DOHH2 (cell line): ENCODE measurements around the gene IGSF5.

ENCODE experiments used
- H3F3A ChIP-seq: fragments of 200-600 bp; sonication (generic), shearing (Covaris generic); 2 replicates; pipeline ENCODE4 v1.6.0; 2016; ENCODE audit warnings: antibody characterized with exemption, mild to moderate bottlenecking; ENCODE audit not compliant: control insufficient read depth, insufficient read depth
- H3K27ac ChIP-seq: fragments of 200-600 bp; sonication (generic); 2 replicates; pipeline ENCODE4 v1.5.1; 2014; ENCODE audit warnings: low read depth, mild to moderate bottlenecking, low read length, moderate library complexity
- H3K27me3 ChIP-seq: fragments of 200-600 bp; sonication (generic); 2 replicates; pipeline ENCODE4 v1.6.1; 2014; ENCODE audit warnings: mild to moderate bottlenecking, low read length, mixed read lengths; ENCODE audit not compliant: control insufficient read depth
- H3K36me3 ChIP-seq: fragments of 200-600 bp; sonication (generic); 2 replicates; pipeline ENCODE4 v1.6.1; 2014; ENCODE audit warnings: mild to moderate bottlenecking, low read length, moderate library complexity, mixed read lengths; ENCODE audit not compliant: control insufficient read depth
- H3K4me1 ChIP-seq: fragments of 200-600 bp; sonication (generic); 2 replicates; pipeline ENCODE4 v1.6.1; 2014; ENCODE audit warnings: mild to moderate bottlenecking, low read length, mixed read lengths; ENCODE audit not compliant: control insufficient read depth
- H3K4me2 ChIP-seq: fragments of 200-600 bp; sonication (generic); 2 replicates; pipeline ENCODE4 v1.6.0; 2014; ENCODE audit warnings: mild to moderate bottlenecking, low read length, moderate library complexity
- H3K4me3 ChIP-seq: fragments of 200-600 bp; sonication (generic); 2 replicates; pipeline ENCODE4 v1.5.1; 2014; ENCODE audit warnings: mild to moderate bottlenecking, low read length, mixed read lengths
- H3K79me2 ChIP-seq: fragments of 200-600 bp; sonication (generic); 2 replicates; pipeline ENCODE4 v1.6.1; 2014; ENCODE audit warnings: mild to moderate bottlenecking, low read length, mixed read lengths; ENCODE audit not compliant: control insufficient read depth
- H3K9me2 ChIP-seq: fragments of 200-600 bp; sonication (generic); replicated peaks from 2 replicates; pipeline ENCODE4 v1.6.1; 2014; ENCODE audit warnings: mild to moderate bottlenecking, low read length, mixed read lengths; ENCODE audit not compliant: control insufficient read depth
- H3K9me3 ChIP-seq: fragments of 200-600 bp; sonication (generic); 2 replicates; pipeline ENCODE4 v1.6.1; 2014; ENCODE audit warnings: antibody characterized with exemption, low read length, mixed read lengths; ENCODE audit not compliant: control insufficient read depth, insufficient read depth
- H4K20me1 ChIP-seq: fragments of 200-600 bp; sonication (generic); 2 replicates; pipeline ENCODE4 v1.6.0; 2014; ENCODE audit warnings: low read depth, mild to moderate bottlenecking, antibody characterized with exemption, low read length, moderate library complexity; ENCODE audit not compliant: control insufficient read depth, insufficient read depth
- EZH2phosphoT487 ChIP-seq: fragments of 200-600 bp; sonication (generic); IDR thresholded peaks from 2 replicates; pipeline ENCODE4 v1.6.1; 2017; ENCODE audit warnings: borderline replicate concordance, mild to moderate bottlenecking, antibody characterized with exemption, low read length, moderate library complexity, mixed read lengths
- TF ChIP-seq, protein P1 (sequence below): fragments of 200-600 bp; sonication (generic); IDR thresholded peaks from one replicate; pipeline ENCODE4 v1.5.1; 2014; ENCODE audit warnings: antibody characterized with exemption, mild to moderate bottlenecking, low read depth, low read length; ENCODE audit not compliant: poor library complexity, severe bottlenecking

IGSF5 gene

GRCh38 chr21:39712273-39712672 is 32.7 kb upstream of the IGSF5 start:
- H3K4me3 ChIP-seq, result no peak overlapping the region
- no peaks in the 10 kb centered on the region for H3K27me3 ChIP-seq
- no peak overlapping the region for H3K4me2 ChIP-seq
- H3K79me2 ChIP-seq, result no peaks in the 10 kb centered on the region
- H4K20me1 ChIP-seq, result no peaks in the 10 kb centered on the region
- no peaks in the 10 kb centered on the region for H3F3A ChIP-seq
- H3K9me3 ChIP-seq, result no peaks in the 10 kb centered on the region
- H3K36me3 ChIP-seq, result no peaks in the 10 kb centered on the region
- H3K27ac ChIP-seq, result no peak overlapping the region
- no peaks in the 10 kb centered on the region for H3K4me1 ChIP-seq
- no peaks in the 10 kb centered on the region for H3K9me2 ChIP-seq
- no peak for TF ChIP-seq EZH2phosphoT487
- TF ChIP-seq, protein P1, sequence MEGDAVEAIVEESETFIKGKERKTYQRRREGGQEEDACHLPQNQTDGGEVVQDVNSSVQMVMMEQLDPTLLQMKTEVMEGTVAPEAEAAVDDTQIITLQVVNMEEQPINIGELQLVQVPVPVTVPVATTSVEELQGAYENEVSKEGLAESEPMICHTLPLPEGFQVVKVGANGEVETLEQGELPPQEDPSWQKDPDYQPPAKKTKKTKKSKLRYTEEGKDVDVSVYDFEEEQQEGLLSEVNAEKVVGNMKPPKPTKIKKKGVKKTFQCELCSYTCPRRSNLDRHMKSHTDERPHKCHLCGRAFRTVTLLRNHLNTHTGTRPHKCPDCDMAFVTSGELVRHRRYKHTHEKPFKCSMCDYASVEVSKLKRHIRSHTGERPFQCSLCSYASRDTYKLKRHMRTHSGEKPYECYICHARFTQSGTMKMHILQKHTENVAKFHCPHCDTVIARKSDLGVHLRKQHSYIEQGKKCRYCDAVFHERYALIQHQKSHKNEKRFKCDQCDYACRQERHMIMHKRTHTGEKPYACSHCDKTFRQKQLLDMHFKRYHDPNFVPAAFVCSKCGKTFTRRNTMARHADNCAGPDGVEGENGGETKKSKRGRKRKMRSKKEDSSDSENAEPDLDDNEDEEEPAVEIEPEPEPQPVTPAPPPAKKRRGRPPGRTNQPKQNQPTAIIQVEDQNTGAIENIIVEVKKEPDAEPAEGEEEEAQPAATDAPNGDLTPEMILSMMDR, result no peak

GRCh38 chr21:39712976-39713375 is 32.0 kb upstream of the IGSF5 start:
- TF ChIP-seq, protein P1, result no peak
- no peak for TF ChIP-seq EZH2phosphoT487
- no peak overlapping the region for H3K4me3 ChIP-seq

DNA sequence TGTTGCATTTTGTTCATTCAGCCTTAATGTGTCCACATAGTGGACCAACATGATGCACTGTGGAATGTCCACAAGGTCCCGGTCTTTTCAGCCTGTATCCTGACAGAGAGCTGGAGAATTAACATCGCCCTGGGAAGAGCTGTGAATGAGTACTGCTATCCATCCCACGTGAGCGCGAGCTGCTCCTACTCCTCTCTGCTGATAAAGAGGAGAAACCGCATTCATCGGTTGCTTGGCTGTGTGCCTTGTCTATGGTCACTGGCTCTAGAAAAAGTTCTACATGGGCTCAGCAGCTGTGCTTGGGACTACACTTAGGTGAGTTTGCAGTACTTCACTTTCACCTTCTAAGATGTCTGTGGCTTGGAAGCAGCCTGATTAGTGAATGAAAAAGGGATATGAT is 31.1 kb upstream of the IGSF5 start:
- no peaks in the 10 kb centered on the region for H3K27me3 ChIP-seq
- H3K79me2 ChIP-seq, result no peaks in the 10 kb centered on the region
- no peaks in the 10 kb centered on the region for H3K36me3 ChIP-seq
- H4K20me1 ChIP-seq, result no peaks in the 10 kb centered on the region
- H3F3A ChIP-seq, result no peaks in the 10 kb centered on the region
- no peaks in the 10 kb centered on the region for H3K4me1 ChIP-seq
- no peak for TF ChIP-seq EZH2phosphoT487
- TF ChIP-seq, protein P1, result no peak
- H3K4me3 ChIP-seq, result no peak overlapping the region
- H3K27ac ChIP-seq, result no peak overlapping the region
- no peaks in the 10 kb centered on the region for H3K9me3 ChIP-seq
- no peak overlapping the region for H3K4me2 ChIP-seq
- H3K9me2 ChIP-seq, result no peaks in the 10 kb centered on the region

More at GRCh38 chr21:39712976-39713375, 32.0 kb upstream of the IGSF5 start:
- Histone ChIP-seq H3K27ac (no peak overlapping the region), H4K20me1 (no peaks in the 10 kb centered on the region), H3K79me2 (no peaks in the 10 kb centered on the region), H3K4me1 (no peaks in the 10 kb centered on the region), H3K4me2 (no peak overlapping the region), H3F3A (no peaks in the 10 kb centered on the region), H3K9me2 (no peaks in the 10 kb centered on the region), H3K27me3 (no peaks in the 10 kb centered on the region), H3K9me3 (no peaks in the 10 kb centered on the region), H3K36me3 (no peaks in the 10 kb centered on the region)

DNA sequence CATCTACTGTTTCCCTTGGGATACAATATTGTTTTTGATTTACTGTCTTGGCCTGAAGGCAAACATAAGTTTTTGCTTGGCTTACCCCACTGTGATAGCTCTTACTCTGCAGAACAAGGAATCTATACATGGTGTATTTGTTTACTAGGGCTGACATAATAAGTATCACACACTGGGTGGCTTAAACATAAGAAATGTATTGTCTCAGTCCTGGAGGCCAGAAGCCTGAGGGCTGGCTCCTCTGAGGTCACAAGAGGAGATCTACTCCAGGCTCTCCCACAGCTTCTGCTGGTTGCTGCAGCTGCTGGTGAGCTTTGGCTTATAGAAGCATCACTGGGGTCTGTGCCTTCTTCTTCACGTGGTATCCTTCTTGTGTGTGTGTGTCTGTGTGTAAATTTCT is 30.7 kb upstream of the IGSF5 start:
- Histone ChIP-seq H3F3A (no peaks in the 10 kb centered on the region), H3K9me2 (no peaks in the 10 kb centered on the region), H3K36me3 (no peaks in the 10 kb centered on the region), H3K79me2 (no peaks in the 10 kb centered on the region), H3K4me2 (no peak overlapping the region), H3K4me1 (no peaks in the 10 kb centered on the region), H3K27ac (no peak overlapping the region), H3K9me3 (no peaks in the 10 kb centered on the region), H3K27me3 (no peaks in the 10 kb centered on the region), H3K4me3 (no peak overlapping the region), H4K20me1 (no peaks in the 10 kb centered on the region)
- TF ChIP-seq, protein P1, result no peak
- no peak for TF ChIP-seq EZH2phosphoT487
